Adrenal gland (tissue), 12 donors: ENCODE data around the gene PCDHA4. TPM values are rescaled to one million over a fixed set of nuclear protein-coding genes. Genes with fewer than 3 reads are reported as not detected.
"Not testable (repeated sequence)": the region's sequence is repeated elsewhere in the genome, so short reads cannot be mapped to it uniquely, and the experiment has no call there.

Source experiments
- DNase-seq, 7 donors: peaks; one replicate each; pipeline ENCODE4 v3.0.0-alpha.2; 2019 to 2020
- H3K27ac ChIP-seq, 5 donors: fragments of 200-600 bp; sonication (generic) in 4 of 5; 1 replicate in 3 of 5; 2 replicates in 2 of 5; pipeline versions ENCODE4 v1.5.1 to v1.8.0; 2016 to 2020; ENCODE audit warnings: mild to moderate bottlenecking in 1 of 5
- H3K27me3 ChIP-seq: fragments of 200-600 bp; 2 replicates; pipeline ENCODE4 v1.8.0; 2021
- H3K36me3 ChIP-seq, 2 donors: fragments of 200-600 bp; replicated peaks in 1 of 2; 1 replicate in 1 of 2; 2 replicates in 1 of 2; pipeline versions ENCODE4 v1.5.1 to v1.8.0; 2018 to 2022
- H3K4me1 ChIP-seq, 2 donors: fragments of 200-600 bp; replicated peaks in 1 of 2; 1 replicate in 1 of 2; 2 replicates in 1 of 2; pipeline versions ENCODE4 v1.5.1 to v1.8.0; 2018 to 2021
- H3K4me3 ChIP-seq, 4 donors: fragments of 200-600 bp; sonication (generic) in 3 of 4; one replicate each; pipeline ENCODE4 v1.5.1; 2016 to 2018
- H3K9me3 ChIP-seq, 3 donors: fragments of 200-600 bp; sonication (generic) in 1 of 3; replicated peaks in 1 of 3; 1 replicate in 2 of 3; 2 replicates in 1 of 3; pipeline versions ENCODE4 v1.5.1 to v1.8.0; 2016 to 2021
- CTCF ChIP-seq, 6 experiments: fragments of 450-650 bp in 4 of 6; fragments of 200-600 bp in 2 of 6; sonication (generic) in 1 of 6; IDR thresholded peaks; 1 replicate in 5 of 6; 2 replicates in 1 of 6; pipeline versions ENCODE4 v1.5.1 to v1.8.0; 2016 to 2021; ENCODE audit warnings: antibody characterized with exemption in 6 of 6, mild to moderate bottlenecking in 2 of 6, moderate library complexity in 1 of 6
- POLR2A ChIP-seq, 2 donors: fragments of 450-650 bp; IDR thresholded peaks; one replicate each; pipeline ENCODE4 v1.6.1; 2017; ENCODE audit warnings: antibody characterized with exemption in 2 of 2, mild to moderate bottlenecking in 2 of 2, moderate library complexity in 1 of 2
- WGBS, 4 donors: extraction: QIAGEN DNeasy Blood & Tissue Kit in 2 of 4; methylation state at CpG; one replicate each; pipeline versions ENCODE4 v1.1.5 to v1.1.7; 2013 to 2017; 5-methylcytosine and 5-hydroxymethylcytosine counted together
- intact Hi-C, 2 donors: fragments of 100-400 bp; cut with DNase I; formaldehyde crosslinking; loops; one replicate each; pipeline versions ENCODE4 v1.14.1 to v1.15.0; 2022 to 2023
- polyA plus RNA-seq, 3 donors: library from polyadenylated mRNA; stranded (reverse); fragments of 200-250 nt in 2 of 3; fragments of 350-450 nt in 1 of 3; fragmentation: Illumina TruSeq in 1 of 3; extraction: RNeasy Lipid Tissue Mini Kit (QIAGEN cat#74804) in 1 of 3; gene quantifications; one replicate each; pipeline ENCODE4 v1.2.3, GENCODE V29; 2013 to 2014
- total RNA-seq, 9 donors: library from RNA; depleted of rRNA in 4 of 9; stranded (reverse); fragments of >200 nt in 4 of 9; fragments of 120-200 nt in 1 of 9; fragmentation: NEBNext Ultra II Directional in 1 of 9; extraction: Animal tissue kit (Norgen Biotek cat#: 25700) in 1 of 9; gene quantifications; one replicate each; pipeline versions ENCODE4 v1.1.0 to v1.2.4, GENCODE V29; 2013 to 2023
- donor health status: healthy with polysubstance abuse.
- donor health status: Bipolar disorder and iron deficiency.
- donor health status: DM: yes; HTN: yes; CAD: no.
- donor health status: DM: no; HTN: no; CAD: no.
- donor health status: DM: no; HTN: no; CAD: no.
- donor health status: DM: yes; HTN: yes; CAD: no.

The PCDHA4 gene
- total and polyA plus RNA-seq, 12 donors, result 0.04 to 0.96 (median 0.25) TPM

- H3K4me1 ChIP-seq, result no peaks in the 10 kb centered on the region
- H3K27me3 ChIP-seq, result peaks cover 9% of the 10 kb centered on the region
- no peak overlapping the region for H3K4me3 ChIP-seq
- DNase-seq, result no peak
- no peak overlapping the region for H3K27ac ChIP-seq
- H3K9me3 ChIP-seq, result peaks cover 0 to 14% (median 0%) of the 10 kb centered on the region in 3 donors
- WGBS, 4 donors, result 40 to 93% (median 52%) methylated on average over 3 to 38 of the region's 38 CpGs
- H3K36me3 ChIP-seq, result no peaks in the 10 kb centered on the region
- TF ChIP-seq CTCF (IDR thresholded peaks at IDR 0.05), result no peak
- TF ChIP-seq POLR2A (IDR thresholded peaks at IDR 0.05), result no peak
- intact Hi-C loops, result no loop called here
These were observed 16.6 kb downstream of the PCDHA4 start for GRCh38 chr5:140823475-140823874.

- no peak for TF ChIP-seq POLR2A (IDR thresholded peaks at IDR 0.05)
- TF ChIP-seq CTCF (IDR thresholded peaks at IDR 0.05), result no peak
- Histone ChIP-seq H3K36me3 (no peaks in the 10 kb centered on the region), H3K27ac (no peak within 1 kb of the TSS), H3K27me3 (peaks cover 4% of the 10 kb centered on the region), H3K9me3 (no peaks in the 10 kb centered on the region), H3K4me1 (no peaks in the 10 kb centered on the region), H3K4me3 (peak within 1 kb of the TSS in 1 of 4 donors; percentile 36)
- no peak for DNase-seq
- WGBS, 4 donors, result 13 to 25% (median 15%) methylated on average over 13 to 27 of the region's 27 CpGs
- intact Hi-C loops, result no loop called here
These were observed 21.0 kb downstream of the PCDHA4 start, which contains the start of gene PCDHA6 for GRCh38 chr5:140827704-140828361. PCDHA6 (plus strand) TSS chr5:140827960; CDS start chr5:140828092, 132 bp downstream.

DNA sequence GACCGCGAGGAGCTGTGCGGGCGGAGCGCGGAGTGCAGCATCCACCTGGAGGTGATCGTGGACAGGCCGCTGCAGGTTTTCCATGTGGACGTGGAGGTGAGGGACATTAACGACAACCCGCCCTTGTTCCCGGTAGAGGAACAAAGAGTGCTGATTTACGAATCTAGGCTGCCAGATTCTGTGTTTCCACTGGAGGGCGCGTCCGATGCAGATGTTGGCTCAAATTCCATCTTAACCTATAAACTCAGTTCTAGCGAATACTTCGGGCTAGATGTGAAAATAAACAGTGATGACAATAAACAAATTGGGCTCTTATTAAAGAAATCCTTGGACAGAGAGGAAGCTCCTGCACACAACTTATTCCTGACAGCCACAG is 21.5 kb downstream of the PCDHA4 start:
- H3K4me3 ChIP-seq, result peak overlapping the region in 1 of 4 donors; percentile 36
- DNase-seq, result no peak
- no peaks in the 10 kb centered on the region for H3K9me3 ChIP-seq
- 12 to 27% (median 19%) methylated on average over 11 to 18 of the region's 18 CpGs for WGBS, 4 donors
- H3K27me3 ChIP-seq, result peaks cover 8% of the 10 kb centered on the region
- H3K36me3 ChIP-seq, result no peaks in the 10 kb centered on the region
- no peaks in the 10 kb centered on the region for H3K4me1 ChIP-seq
- H3K27ac ChIP-seq, result no peak overlapping the region
- TF ChIP-seq CTCF (IDR thresholded peaks at IDR 0.05) (no peak), POLR2A (IDR thresholded peaks at IDR 0.05) (no peak)
- intact Hi-C loops, result no loop called here

GRCh38 chr5:140829511-140830501 is 22.9 kb downstream of the PCDHA4 start:
- H3K4me3 ChIP-seq, H3K9me3 ChIP-seq, intact Hi-C loops, DNase-seq, H3K4me1 ChIP-seq, H3K36me3 ChIP-seq, H3K27ac ChIP-seq: not testable (repeated sequence)
- H3K27me3 ChIP-seq, result peaks cover 15% of the 10 kb centered on the region
- WGBS, 4 donors, result 35 to 45% (median 40%) methylated on average over 30 to 106 of the region's 106 CpGs
